Activated CD4-positive, alpha-beta T cell treated with anti-CD3 and anti-CD28 coated beads for 48 hours (primary cell): Measurements from ENCODE around the gene PTGFR.

Experiments
- DNase-seq: peaks from one replicate; pipeline ENCODE4 v3.0.0-alpha.2; 2020

PTGFR gene

GRCh38 chr1:78522136-78522535 is 31.4 kb downstream of the PTGFR start:
- DNase-seq, result no peak

- no peak for DNase-seq
Observed at GRCh38 chr1:78526496-78526895, 35.7 kb downstream of the PTGFR start.

- DNase-seq, result no peak
Observed at GRCh38 chr1:78527706-78528105, 36.9 kb downstream of the PTGFR start.

- no peak for DNase-seq
Observed at GRCh38 chr1:78533527-78533926, 42.8 kb downstream of the PTGFR start.

GRCh38 chr1:78535286-78535685 is 44.5 kb downstream of the PTGFR start:
- no peak for DNase-seq

GRCh38 chr1:78536427-78536826 is 45.7 kb downstream of the PTGFR start:
- DNase-seq, result no peak

GRCh38 chr1:78540048-78540447 is 49.3 kb downstream of the PTGFR start:
- no peak for DNase-seq

- DNase-seq, result no peak
Observed at GRCh38 chr1:78541479-78541878, 50.7 kb downstream of the PTGFR start.

- DNase-seq, result no peak
Observed at GRCh38 chr1:78543941-78544643, 53.3 kb downstream of the PTGFR start.

- no peak for DNase-seq
Observed at GRCh38 chr1:78547081-78547480, 56.3 kb downstream of the PTGFR start.

- no peak for DNase-seq
Observed at GRCh38 chr1:78549331-78549730, 58.6 kb downstream of the PTGFR start.

- DNase-seq, result no peak
Observed at GRCh38 chr1:78549891-78550290, 59.1 kb downstream of the PTGFR start.

GRCh38 chr1:78553859-78554258 is 63.1 kb downstream of the PTGFR start:
- DNase-seq, result no peak

GRCh38 chr1:78554840-78555239 is 64.1 kb downstream of the PTGFR start:
- no peak for DNase-seq

GRCh38 chr1:78559680-78560079 is 68.9 kb downstream of the PTGFR start:
- DNase-seq, result no peak

GRCh38 chr1:78560811-78561210 is 70.0 kb downstream of the PTGFR start:
- DNase-seq, result no peak

- no peak for DNase-seq
Observed at GRCh38 chr1:78561856-78562255, 71.1 kb downstream of the PTGFR start.

GRCh38 chr1:78565393-78565792 is 74.6 kb downstream of the PTGFR start:
- no peak for DNase-seq

- DNase-seq, result no peak
Observed at GRCh38 chr1:78570539-78570938, 79.8 kb downstream of the PTGFR start.

GRCh38 chr1:78577257-78578100 is 86.7 kb downstream of the PTGFR start:
- no peak for DNase-seq

GRCh38 chr1:78586572-78586971 is 95.8 kb downstream of the PTGFR start:
- no peak for DNase-seq

GRCh38 chr1:78587211-78587610 is 96.4 kb downstream of the PTGFR start:
- no peak for DNase-seq
